HG03571 (cell line): Measurements from ENCODE around the gene NGB.

Experiments used
- ATAC-seq: cut with Tn5 transposase; IDR thresholded peaks from one replicate; pipeline ENCODE4 v1.9.1; 2021; ENCODE audit not compliant: unreplicated experiment

Gene NGB

DNA sequence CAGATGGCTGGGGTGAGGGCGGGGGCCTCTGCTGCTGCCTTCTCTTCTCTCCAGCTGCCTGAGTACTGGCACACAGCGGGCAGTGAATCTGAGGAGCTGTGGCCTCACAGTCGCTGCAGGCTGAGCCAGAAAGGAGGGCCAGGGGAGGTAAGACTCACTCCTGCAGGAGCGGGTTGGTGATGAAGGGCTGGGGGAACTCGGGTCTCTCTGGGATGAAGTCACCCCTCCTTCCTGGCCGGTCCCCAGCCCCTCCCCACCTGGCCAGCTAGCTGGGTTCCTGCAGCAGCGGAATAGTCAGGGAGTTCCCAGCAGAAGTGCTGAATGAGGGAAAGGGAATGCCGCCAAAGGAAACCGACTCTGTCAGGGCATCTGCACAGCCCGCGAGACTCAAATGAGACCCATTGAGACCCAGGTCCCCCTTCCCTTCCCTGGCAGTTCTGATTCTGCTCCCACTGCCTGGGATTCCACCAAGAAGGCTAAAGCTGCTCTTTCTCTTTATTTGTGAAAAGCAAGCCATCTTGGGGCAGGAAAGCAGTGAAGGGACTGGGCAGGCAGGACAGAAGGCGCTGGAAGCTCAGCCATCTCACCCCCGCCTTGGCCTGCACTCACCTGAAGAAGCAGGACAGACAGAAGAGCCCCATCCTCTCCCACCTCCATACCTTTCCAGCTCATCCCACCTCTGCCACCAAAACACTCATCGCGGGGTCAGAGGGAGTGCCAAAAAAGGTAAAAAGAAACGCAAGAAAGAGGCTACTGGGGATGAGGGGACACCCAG is 5.3 kb downstream of the NGB start:
- no peak for ATAC-seq

DNA sequence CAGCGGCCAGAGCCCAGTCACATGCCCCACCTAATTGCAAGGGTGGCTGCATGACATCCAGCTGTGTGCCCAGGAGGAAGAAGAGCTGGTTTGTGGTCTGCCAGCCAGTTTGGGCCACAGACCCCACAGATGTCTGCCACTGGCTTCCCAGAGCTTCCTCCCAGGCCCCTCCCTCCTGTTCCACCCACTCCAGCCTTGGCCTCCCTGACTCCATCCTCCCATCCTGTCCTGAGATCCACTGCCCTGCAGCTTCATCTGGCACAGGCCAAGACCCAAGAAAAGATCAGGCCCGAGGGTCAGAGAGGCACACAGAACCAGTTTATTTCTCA is 5.9 kb downstream of the NGB start:
- no peak for ATAC-seq

DNA sequence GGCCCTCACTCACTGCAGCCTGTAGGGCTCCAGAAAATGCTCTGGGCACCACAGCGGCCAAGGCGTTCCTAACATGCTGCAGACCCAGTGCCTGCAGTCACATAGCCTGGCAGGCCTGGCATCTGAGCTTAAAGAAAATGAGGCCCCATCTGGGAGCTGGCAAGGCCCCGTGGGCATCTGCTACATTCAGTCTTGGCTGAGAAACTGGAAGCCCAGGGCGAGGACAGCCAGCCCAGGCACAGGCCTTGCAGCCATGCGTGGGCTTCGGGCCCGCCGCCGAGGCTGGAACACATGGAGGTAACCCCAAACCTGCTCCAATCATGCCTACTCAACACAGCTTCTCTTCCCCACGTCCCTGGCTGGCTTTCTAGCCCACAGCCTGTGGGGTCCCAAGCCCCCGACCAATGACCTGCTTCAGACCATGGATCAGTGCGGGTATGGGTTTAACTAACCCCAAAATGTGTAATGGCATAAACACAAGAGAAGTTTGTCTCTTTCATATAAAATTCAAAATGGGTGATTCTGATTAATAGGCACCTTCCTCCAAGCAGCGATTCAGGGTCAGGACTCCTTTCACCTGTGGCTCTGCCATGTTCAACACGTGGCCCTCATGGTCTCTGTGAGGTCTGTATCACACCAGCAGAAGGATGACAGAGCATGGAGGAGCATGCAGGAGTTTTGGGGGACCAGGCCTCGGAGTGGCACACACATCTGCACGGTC is 6.4 kb downstream of the NGB start:
- no peak for ATAC-seq

DNA sequence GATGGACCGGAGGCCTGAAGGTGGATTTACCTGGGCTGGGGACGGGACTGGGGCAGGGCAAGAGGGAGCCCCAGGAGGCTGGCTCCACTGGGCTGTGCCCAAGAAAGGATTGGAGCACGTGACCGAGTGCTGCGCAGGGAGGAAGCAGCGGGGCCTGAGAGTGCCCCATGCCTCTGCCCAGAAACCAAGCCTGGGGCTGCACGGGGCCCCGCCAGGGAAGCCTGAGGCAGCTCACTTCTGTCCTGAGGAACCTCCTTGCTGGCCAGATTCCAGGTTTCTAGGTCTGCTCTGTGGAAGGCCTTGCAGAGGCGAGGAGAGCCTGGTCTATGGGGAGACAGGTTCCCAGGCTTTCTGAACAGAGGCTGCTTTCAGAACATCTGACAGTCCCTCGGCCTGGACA is 10.4 kb downstream of the NGB start:
- ATAC-seq = no peak

DNA sequence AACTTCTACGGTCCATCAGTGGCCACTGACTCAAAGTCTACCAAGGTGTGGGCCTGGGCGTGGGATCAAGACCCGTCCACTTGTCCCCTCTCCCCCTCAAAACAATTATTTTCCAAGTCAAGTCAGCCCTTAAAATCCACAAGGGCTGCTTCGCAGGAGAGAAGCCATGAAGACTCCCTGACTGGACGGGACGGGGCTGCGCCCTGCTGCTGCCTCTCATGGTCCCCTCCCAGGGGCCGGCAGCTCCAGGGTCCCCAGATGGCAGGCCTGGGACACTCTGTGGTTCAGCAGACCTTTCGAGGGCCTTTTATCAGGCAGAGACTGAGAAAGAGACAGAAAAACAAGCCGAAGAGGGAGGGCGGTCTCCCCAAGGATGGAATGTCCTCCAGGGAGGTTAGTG is 10.8 kb downstream of the NGB start:
- ATAC-seq = no peak

DNA sequence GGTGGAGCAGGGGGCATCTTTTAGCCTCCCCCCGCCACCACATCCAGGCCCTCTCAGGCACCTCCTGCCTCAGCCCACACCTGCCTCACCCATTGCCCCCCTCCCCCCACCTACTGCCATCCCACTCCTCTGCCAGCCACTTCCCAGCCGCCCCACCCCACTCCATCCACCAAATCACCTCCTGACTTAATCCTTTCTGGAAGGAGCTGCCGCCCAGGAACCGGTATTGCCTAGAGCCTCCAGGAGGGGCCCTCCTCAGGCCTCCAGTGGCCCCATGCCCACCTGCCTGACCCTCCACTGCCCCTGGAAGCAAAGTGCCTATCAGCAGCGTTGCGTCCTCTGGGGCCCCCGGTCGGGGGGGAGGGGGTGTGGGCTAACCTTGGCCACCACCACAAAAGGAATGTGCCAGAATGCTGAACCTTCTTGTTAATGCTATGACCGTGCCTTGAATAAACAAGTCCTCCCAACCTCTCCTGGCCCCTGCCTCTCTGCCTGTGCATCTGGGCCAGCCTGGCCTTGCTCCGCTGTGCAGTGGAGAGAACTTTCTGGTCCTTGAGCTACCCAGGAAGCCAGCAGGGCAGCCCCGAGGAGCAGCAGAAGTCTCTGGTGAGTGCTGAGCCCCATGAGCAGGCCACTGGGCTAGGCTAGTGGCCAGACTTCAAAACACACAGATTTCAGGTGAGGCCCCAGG is 11.8 kb downstream of the NGB start:
- ATAC-seq = no peak

DNA sequence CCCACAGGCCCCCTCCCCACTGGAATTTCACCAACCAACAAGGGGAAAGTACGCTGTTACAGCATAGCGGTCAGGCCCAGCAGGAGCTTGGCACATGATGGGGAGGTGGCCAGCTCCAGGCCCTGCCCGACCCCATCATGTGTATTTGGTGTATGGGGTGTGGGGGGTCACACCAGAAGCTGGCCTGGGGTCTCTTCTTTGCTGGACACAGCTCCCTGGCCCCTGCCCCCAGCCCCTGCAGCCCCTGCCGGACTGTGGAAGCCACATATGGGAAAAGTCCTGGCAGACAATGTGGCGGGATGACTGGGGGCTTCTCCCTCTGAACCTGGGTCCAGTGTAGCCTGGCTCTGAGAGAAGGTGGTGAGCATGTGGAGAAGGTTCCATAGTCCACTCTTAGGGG is 12.4 kb downstream of the NGB start:
- no peak for ATAC-seq

DNA sequence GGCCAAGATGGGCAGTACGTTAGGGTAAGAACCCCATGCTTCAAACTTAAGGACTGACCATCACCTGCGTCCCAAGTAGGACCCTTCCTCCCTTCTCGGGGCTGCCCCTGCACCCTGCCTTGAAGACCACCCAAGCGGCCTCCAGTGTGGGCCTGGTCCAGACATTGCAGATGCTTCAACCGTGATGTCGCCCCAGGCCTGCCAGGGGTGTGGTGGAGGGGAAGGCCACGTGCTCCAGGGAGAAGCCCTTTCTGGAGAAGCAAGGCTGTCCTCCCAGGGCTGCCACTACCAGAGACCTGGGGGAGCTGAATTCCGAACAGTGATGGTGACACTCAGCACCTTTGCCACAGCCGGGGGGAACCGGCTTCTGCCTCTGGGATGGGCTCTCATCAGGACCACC is 13.3 kb downstream of the NGB start:
- no peak for ATAC-seq

DNA sequence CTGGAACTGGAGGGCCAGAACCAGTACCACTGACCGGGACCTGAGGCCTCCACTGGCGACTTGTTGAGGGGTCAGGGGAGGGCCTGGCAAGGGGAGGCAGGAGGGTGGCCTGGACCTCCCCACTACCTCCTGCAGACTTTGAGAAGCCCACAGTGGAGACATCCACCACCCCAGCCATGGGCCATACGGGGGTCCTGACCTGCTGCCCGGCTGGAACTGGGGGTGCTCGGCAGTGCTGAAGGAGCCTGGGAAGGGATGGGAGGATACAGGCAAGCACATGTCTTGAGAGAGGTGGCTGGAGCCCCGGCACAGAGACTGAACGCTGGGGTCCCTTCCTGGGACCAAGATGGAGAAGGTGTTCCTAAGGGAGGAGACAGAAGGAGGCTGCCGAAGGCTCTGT is 14.3 kb downstream of the NGB start:
- ATAC-seq = no peak

DNA sequence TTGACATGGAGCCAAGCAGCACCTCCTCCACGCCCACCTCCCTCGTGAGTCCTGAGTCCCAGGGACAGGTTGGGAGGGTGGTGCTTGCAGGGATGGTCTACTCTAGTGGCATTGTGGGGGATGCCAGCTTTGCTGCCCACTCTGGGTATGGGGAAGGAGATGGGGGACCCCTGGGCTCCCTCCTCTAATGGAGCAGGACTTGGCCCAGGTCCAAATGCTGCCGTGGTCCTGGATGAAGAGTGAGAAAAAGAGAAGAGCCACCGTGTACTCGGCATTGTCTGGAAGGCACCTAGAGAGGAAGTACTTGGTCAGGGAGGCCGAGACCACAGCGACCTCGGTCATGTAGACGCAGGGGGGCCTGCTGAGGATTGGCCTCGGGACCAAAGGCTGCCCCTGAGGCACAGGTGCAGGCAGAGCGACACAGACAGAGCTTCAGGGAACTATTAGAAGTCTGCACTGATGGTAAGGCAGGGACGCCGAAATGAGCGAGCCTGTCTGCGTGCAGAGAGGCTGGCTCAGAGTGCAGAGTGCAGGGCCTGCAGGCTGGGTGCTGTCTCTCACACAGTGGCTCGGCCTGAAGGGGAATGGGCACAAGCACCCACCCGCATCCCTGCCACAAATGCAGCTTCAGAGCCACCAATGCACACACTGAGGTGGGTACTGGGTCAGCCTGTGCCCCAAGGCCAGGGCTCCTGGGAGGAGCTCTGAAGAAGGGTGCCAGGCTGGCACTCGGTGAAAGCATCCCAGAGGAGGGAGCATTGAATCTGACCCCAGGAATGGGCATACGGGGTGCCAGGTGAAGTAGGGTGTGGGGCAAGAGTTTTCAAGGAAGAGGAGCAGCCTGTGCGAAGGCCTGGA is 17.4 kb downstream of the NGB start:
- ATAC-seq = no peak

DNA sequence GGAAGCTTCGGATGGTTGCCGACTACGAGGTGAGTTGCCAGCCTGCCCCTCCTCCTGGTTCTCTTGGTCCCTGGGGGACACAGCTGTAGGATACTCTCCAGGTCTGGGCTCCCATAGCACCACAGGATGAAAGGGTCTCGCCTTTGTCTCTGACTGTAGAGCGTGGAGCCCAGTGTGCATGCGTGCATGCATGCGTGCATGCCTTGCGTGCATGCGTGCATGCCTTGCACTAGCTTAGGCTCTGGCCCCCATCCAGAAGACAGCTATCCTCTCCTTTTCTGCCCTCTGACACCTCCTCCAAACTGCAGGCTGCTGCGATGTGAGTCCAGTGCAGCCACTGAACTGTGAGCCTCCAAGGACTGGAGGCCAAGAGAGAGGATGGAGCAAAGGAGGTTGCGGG is 19.1 kb downstream of the NGB start:
- no peak for ATAC-seq

DNA sequence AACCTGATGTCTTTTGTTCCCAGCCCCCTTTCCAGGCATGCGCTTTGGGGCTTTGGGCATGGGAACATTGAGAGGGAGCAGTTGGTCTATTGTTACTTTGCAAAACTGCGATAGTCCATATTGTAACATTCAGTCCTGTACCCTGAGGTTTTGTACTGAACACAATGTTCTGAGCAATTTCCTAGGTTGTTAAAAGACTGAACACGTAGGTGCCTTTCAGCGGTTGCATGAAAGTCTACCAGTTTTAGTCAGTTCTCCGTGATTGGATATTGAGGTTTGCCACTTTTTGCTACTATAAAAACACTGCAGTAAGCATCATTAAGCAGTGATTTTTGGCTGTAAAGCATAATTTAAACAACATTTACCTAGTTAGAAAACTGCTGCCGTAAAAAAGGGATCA is 20.1 kb downstream of the NGB start:
- ATAC-seq = no peak

DNA sequence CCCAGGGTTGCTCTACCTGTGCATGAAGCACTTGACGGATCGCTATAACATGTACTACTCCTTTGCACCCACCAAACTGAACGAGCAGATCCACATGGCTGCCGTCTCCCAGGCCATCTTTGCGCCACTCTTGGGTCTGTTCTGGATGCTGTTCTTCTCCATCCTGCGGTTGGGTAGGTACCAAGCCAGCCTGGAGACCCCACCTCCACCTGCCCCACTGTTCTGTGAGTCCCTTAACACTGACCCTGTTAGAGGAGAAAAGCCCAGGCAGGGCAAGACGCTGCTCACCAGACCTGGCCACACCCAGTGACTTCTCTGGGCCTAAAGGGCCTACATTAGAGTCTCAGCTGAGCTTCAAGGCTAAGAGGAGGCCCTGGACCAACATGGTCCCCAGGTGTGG is 21.7 kb downstream of the NGB start:
- no peak for ATAC-seq

DNA sequence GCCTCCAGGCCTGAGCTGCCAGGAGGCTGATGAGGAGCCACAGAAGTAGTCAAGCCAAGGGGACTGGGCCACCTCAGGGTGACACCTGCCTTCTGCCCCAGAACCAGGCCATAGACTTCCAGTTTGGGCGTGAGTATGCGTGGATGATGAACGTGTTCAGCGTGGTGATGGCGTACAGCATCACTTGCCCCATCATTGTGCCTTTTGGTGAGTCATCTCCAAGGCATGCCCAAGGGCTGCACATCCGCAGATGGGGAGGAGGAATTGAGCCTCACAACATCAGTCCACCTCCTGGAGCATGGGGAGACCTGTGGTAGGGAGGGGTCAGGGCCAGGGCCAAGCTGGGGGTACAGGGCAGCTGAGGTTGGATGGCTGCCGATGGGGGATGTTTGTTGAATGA is 22.3 kb downstream of the NGB start:
- ATAC-seq = no peak

DNA sequence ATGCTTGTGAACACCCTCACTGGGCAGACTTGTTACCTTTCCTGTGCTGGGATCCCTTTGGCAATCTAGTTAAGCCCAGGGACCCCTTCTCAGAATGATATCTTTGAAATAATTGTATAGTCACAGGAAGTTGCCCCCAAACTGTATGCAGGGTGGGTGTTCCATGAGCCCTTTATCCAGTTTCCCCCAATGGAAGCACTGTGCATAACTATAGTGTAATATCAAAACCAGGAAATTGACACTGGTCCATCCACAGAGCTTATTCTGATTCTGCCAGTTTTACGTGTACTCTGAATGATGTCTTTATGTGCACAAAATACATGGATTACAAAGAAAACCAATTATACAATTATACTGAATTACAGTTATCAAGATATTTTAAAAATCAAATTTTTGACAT is 24.2 kb downstream of the NGB start:
- ATAC-seq = no peak

DNA sequence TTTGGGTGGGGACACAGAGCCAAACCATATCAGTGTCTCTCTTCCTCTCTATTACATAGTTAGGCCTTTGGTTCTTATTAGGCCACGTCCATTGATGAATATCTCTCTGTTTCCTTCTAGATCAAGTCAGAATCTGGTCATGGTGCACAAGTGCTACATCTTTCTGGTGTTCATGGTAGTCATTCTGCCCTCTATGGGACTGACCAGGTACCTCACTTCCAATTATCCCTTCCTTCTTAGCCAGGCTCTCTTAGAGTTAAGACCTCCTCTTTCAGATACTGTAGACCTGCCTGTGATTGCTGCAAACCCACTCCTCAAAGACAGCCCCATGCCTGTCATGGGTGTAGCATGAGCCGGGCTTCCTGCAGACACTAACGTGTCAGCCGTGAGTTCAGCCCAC is 25.2 kb downstream of the NGB start:
- no peak for ATAC-seq

DNA sequence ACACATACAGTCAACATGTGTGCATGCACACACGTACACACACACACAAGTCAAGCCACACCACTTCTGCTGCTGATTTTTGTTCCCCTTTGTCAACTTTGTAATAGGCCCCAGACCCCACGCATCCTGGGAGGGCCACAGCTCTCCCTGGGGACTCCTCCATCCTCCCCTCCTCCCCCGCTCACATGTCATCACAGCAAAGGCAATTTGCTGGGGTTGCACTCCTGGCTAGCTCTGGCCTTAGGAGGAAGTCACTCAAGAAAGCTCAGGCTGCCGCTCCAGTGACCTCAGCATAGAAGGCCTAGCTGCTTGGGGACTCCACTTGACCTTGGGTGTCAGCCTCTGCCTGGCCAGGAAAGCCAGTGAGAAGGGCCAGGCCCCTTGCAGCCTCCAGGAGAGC is 27.2 kb downstream of the NGB start:
- ATAC-seq = no peak

DNA sequence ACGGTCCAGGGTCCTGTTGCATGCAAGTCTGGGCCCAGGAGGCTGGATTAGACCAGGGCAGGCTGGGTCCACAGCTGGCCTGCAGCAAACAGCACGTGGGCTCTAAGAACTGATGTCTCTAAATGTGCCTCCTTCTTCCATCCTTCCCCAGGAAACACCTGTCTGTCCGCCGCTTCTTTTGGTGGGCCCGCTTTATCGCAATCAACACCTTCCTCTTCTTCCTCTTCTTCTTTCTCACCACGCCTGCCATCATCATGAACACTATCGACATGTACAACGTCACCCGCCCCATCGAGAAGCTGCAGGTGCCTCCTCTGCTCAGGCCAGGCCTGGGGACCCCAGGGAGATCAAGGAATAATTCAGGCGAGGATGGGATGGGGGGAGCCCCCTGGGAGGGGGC is 28.3 kb downstream of the NGB start:
- no peak for ATAC-seq

DNA sequence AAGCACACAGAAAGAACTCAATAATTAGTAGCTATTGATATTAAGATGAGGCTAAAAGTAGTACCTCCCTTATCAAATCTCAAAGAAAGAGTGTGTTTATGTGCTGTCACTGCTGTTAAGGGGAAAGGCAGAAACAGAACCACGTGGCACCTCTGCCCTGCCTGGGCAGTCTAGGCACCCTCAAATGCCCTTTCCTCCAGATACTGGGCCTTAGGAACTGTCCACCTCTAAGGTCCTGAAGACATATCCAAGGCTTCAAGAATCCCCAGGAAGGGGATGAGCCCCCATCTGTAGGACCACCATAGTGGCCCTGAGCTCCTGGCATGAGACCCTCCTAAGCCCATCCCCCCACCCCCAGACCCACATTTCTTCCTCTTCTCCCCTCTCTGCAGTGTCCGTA is 29.1 kb downstream of the NGB start:
- ATAC-seq = no peak

DNA sequence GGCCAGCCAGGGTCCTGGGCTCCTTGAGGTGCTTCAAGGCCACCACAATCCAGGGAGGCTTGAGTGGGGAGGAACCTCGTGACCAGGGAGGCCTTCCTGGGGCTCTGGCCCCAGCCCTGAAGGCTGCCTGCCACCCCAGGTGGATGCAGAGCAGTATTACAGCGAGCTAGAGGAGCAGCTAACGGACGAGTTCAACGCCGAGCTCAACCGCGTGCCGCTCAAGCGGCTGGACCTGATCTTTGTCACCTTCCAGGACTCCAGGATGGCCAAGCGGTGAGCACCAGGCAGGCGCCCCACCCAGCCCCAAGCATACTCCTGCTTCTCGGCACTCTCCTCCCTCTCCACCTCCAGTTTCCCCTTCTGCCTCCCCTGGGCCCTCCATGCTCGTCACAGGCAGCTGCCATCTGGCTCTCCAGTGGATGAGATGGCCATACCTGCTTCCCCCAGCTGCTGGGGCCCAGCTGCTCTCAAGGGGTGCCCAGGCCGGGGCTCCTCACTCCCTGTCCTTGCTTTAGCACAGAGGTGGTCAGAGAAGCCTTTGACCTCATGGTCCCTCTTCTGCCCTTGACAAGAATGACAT is 30.6 kb downstream of the NGB start:
- no peak for ATAC-seq

DNA sequence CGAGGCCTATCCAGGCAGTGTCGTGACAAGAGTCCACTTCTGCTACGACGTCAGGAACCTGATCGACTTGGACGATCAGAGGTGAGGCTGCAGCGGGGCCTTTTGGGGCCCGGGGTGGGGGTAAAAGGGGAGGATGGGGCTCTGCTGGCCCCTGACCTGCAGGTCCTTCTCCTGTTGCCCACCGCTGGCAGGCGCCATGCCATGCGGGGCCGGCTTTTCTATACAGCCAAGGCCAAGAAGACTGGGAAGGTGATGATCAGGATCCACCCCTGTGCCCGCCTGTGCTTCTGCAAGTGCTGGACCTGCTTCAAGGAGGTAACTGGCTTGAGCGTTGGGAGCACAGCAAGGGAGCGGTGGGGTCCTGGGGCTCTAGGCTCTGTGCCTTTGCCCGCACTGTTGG is 31.6 kb downstream of the NGB start:
- no peak for ATAC-seq
